Keratinocyte (primary cell): Measurements from ENCODE around the gene SRD5A2.

Experiments
- EZH2 ChIP-seq: IDR thresholded peaks from one replicate; pipeline ENCODE4 v1.6.1; 2012; ENCODE audit warnings: inconsistent platforms, mild to moderate bottlenecking, low read length, moderate library complexity
- TF ChIP-seq, protein P1 (sequence below), 3 experiments: IDR thresholded peaks in 1 of 3; conservative IDR thresholded peaks in 1 of 3; optimal IDR thresholded peaks in 1 of 3; 2 replicates in 2 of 3; 3 replicates in 1 of 3; pipeline versions ENCODE3 to v1.5.1; 2011; ENCODE audit warnings: low read length in 3 of 3, mild to moderate bottlenecking in 3 of 3, moderate library complexity in 2 of 3, control low read depth in 1 of 3, inconsistent platforms in 1 of 3; ENCODE audit not compliant: insufficient read depth in 2 of 3; ENCODE audit errors: extremely low read depth in 1 of 3

DNA sequence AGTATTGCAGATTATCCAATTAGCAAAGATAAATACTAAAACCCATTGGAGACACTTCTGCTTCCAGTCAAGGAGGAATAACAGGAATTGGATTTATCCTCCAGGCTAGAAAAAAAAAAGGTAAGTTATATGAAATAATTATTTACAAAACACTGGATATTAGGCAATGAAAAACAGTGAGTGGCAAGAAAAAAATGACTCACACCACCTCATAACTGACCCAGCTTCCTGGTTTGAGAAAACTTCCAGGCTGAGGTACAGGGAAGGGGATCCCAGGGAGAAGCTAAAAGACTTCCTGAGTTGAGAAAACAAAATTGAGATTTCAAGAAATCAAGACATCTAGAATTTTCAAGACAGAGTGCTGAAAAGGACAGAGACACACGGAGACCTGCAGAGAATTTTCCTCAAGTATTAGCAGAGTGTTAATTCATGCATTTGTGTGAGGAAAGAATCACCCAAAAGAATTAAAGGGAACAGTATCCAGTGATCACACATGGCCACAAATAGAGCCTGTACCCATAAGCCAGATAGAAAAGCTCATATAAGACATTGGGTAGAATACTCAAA lies 17.4 kb downstream of the SRD5A2 start:
- TF ChIP-seq, protein P1, sequence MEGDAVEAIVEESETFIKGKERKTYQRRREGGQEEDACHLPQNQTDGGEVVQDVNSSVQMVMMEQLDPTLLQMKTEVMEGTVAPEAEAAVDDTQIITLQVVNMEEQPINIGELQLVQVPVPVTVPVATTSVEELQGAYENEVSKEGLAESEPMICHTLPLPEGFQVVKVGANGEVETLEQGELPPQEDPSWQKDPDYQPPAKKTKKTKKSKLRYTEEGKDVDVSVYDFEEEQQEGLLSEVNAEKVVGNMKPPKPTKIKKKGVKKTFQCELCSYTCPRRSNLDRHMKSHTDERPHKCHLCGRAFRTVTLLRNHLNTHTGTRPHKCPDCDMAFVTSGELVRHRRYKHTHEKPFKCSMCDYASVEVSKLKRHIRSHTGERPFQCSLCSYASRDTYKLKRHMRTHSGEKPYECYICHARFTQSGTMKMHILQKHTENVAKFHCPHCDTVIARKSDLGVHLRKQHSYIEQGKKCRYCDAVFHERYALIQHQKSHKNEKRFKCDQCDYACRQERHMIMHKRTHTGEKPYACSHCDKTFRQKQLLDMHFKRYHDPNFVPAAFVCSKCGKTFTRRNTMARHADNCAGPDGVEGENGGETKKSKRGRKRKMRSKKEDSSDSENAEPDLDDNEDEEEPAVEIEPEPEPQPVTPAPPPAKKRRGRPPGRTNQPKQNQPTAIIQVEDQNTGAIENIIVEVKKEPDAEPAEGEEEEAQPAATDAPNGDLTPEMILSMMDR (optimal IDR thresholded peaks at IDR 0.05 in 1 of 3, IDR thresholded peaks at IDR 0.05 in 1 of 3, conservative IDR thresholded peaks at IDR 0.05 in 1 of 3; ENCODE audit: extremely low read depth in 1 of 3, insufficient read depth in 2 of 3, low read length in 3 of 3), result no peak
- no peak for TF ChIP-seq EZH2
